Type B pancreatic cell (in vitro differentiated cells): ENCODE measurements around the gene SCNN1B. TPM values are rescaled to one million over a fixed set of nuclear protein-coding genes. Genes with fewer than 3 reads are reported as not detected.

Experiments used
- DNase-seq: peaks from one replicate; pipeline ENCODE4 v3.0.0; 2021; ENCODE audit warnings: mixed read lengths; ENCODE audit not compliant: unreplicated experiment; ENCODE audit errors: extremely low spot score
- H3K27ac Mint-ChIP-seq: 2 replicates; pipeline ENCODE4 v1.8.0; 2021; ENCODE audit warnings: mild to moderate bottlenecking, mixed read lengths
- H3K27me3 Mint-ChIP-seq: 2 replicates; pipeline ENCODE4 v1.8.0; 2021; ENCODE audit warnings: mixed read lengths
- H3K36me3 Mint-ChIP-seq: 2 replicates; pipeline ENCODE4 v1.8.0; 2021; ENCODE audit warnings: mixed read lengths
- H3K4me1 Mint-ChIP-seq: one replicate; pipeline ENCODE4 v1.8.0; 2021; ENCODE audit warnings: mixed read lengths; ENCODE audit not compliant: unreplicated experiment
- H3K4me3 Mint-ChIP-seq: 2 replicates; pipeline ENCODE4 v1.8.0; 2021; ENCODE audit warnings: mild to moderate bottlenecking, mixed read lengths
- H3K9me3 Mint-ChIP-seq: 2 replicates; pipeline ENCODE4 v1.8.0; 2021; ENCODE audit warnings: mixed read lengths
- CTCF ChIP-seq: fragments of 200-600 bp; sonication (generic); conservative IDR thresholded peaks from 2 replicates; pipeline ENCODE4 v1.5.0; 2021; ENCODE audit warnings: antibody characterized with exemption, mild to moderate bottlenecking
- total RNA-seq: library from RNA; stranded (reverse); gene quantifications from 2 replicates; pipeline ENCODE4 v1.2.1, GENCODE V29; 2021; ENCODE audit warnings: low replicate concordance

Gene SCNN1B
- total RNA-seq, 1 donor from 2014 or later: 4.3 TPM

GRCh38 chr16:23356941-23357340 lies 54.8 kb downstream of the SCNN1B start:
- no peak for DNase-seq
- no peak for TF ChIP-seq CTCF
- Mint-ChIP-seq H3K27ac (no peak overlapping the region), H3K27me3 (peaks cover 10% of the 10 kb centered on the region), H3K36me3 (no peaks in the 10 kb centered on the region), H3K4me3 (no peak overlapping the region), H3K4me1 (no peaks in the 10 kb centered on the region), H3K9me3 (no peaks in the 10 kb centered on the region)

- Mint-ChIP-seq H3K4me3 (no peak overlapping the region), H3K4me1 (no peaks in the 10 kb centered on the region), H3K36me3 (no peaks in the 10 kb centered on the region), H3K9me3 (no peaks in the 10 kb centered on the region), H3K27ac (no peak overlapping the region), H3K27me3 (peaks cover 11% of the 10 kb centered on the region)
- TF ChIP-seq CTCF: no peak
- DNase-seq: no peak
Observed at GRCh38 chr16:23357761-23358290, 55.7 kb downstream of the SCNN1B start.

GRCh38 chr16:23359092-23359760 lies 57.1 kb downstream of the SCNN1B start:
- Mint-ChIP-seq H3K27ac (no peak overlapping the region), H3K4me3 (no peak overlapping the region), H3K27me3 (peaks cover 10% of the 10 kb centered on the region), H3K4me1 (no peaks in the 10 kb centered on the region), H3K9me3 (no peaks in the 10 kb centered on the region), H3K36me3 (no peaks in the 10 kb centered on the region)
- no peak for TF ChIP-seq CTCF
- no peak for DNase-seq

GRCh38 chr16:23362460-23363317 lies 60.6 kb downstream of the SCNN1B start:
- no peak for DNase-seq
- Mint-ChIP-seq H3K4me1 (no peaks in the 10 kb centered on the region), H3K9me3 (no peaks in the 10 kb centered on the region)

More at GRCh38 chr16:23362460-23363317, 60.6 kb downstream of the SCNN1B start:
- Mint-ChIP-seq H3K36me3 (no peaks in the 10 kb centered on the region), H3K27me3 (peaks cover 8% of the 10 kb centered on the region), H3K27ac (no peak overlapping the region), H3K4me3 (no peak overlapping the region)
- TF ChIP-seq CTCF: no peak
